GM21390 (cell line): Measurements from ENCODE around the gene ZNF888.
"Not testable (repeated sequence)": the region's sequence is repeated elsewhere in the genome, so short reads cannot be mapped to it uniquely, and the experiment has no call there.

Source experiments
- ATAC-seq: cut with Tn5 transposase; IDR thresholded peaks from one replicate; pipeline ENCODE4 v1.9.1; 2021; ENCODE audit not compliant: unreplicated experiment

The ZNF888 gene

DNA sequence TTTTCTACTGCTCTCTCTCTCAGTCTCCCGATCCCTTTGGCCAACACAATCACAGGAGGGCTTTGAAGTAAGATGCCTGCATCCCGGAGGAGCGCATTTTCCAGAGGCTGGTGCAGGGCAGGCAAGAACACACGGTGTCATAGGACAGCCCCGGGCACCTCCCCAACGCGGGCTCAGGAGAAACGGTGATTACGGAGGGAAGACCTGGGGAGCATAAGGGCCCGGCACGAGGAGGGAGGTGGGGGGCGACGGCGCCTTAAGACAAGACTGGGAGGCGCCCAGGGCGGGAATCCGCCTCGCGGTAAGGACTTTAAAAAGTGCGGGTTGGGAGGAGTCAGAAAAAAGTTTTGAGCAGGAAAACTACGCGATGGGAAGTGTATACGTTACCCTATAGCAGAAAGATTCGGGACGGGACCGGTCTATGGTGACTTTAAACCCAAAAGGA lies 18.7 kb upstream of the ZNF888 start:
- peak; percentile 21 for ATAC-seq

DNA sequence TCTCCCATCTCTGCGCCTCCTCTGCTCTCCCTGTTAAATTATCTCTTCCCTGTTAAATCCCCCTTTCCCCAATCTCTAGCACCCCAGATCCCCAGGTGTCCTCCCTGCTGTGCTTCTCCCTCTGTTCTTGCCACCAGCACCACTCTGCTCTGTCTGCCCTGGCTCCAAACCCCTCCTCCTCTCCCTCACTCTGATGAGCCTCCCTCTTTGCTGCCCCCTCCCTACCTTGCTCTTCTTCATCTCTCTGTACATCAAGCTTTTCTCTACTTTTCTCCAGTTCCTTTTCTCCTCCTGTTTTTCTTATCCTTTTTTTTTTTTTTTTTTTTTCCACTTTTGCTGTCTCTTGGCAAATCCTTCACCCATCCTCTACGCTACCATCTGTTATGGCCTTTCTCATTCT lies 18.3 kb upstream of the ZNF888 start:
- ATAC-seq: not testable (repeated sequence)

DNA sequence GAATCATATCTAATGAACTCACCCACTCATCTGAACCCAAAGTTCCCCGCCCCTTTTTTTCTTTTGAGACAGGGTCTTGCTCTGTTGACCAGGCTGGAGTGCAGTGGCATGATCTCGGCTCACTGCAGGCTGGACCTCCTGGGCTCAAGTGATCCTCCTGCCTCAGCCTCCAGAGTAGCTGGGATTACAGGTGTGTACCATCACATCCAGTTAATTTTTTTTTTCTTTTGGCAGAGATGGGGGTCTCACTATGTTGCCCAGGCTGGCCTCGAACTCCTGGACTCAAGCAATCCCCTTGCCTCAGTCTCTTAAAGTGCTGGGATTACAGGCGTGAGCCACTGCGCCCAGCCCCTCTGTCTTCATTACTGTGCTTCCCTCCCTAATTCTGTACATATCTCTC lies 17.7 kb upstream of the ZNF888 start:
- not testable (repeated sequence) for ATAC-seq

DNA sequence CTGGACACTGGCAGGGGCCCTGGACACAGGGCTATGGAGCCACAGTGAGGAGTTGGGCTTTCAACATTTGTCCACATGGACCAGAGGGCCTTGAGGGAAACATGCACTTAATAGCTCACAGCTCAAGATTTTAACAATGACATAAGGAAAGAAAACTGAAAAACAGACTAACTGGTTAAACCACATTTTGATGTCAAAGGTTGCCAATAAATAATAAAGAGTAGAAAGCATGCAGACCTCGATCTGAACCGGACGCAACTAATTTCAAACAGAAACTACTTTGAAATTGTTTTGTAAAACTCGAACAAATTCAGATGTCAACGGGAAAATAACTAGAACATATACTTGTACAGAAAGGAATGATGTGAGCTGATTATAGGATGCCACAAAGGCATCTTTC lies 15.5 kb upstream of the ZNF888 start:
- no peak for ATAC-seq

DNA sequence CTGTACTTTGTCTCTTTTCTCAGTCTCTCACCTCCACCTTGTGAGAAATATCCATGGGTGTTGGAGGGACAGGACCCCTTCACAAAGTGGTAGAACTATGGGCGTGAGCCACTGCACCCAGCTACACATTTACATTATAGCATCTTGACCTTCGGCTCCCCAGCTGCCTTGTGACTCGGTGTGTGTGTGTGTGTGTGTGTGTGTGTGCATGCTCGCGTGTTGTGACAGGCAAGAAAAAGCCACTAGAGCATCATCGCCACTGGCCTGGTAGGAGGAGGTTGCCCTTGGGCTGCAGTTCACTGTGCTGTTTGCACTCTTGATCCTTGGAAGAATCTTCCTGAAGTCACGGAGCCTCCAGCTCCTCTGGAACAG lies 13.7 kb upstream of the ZNF888 start:
- no peak for ATAC-seq

DNA sequence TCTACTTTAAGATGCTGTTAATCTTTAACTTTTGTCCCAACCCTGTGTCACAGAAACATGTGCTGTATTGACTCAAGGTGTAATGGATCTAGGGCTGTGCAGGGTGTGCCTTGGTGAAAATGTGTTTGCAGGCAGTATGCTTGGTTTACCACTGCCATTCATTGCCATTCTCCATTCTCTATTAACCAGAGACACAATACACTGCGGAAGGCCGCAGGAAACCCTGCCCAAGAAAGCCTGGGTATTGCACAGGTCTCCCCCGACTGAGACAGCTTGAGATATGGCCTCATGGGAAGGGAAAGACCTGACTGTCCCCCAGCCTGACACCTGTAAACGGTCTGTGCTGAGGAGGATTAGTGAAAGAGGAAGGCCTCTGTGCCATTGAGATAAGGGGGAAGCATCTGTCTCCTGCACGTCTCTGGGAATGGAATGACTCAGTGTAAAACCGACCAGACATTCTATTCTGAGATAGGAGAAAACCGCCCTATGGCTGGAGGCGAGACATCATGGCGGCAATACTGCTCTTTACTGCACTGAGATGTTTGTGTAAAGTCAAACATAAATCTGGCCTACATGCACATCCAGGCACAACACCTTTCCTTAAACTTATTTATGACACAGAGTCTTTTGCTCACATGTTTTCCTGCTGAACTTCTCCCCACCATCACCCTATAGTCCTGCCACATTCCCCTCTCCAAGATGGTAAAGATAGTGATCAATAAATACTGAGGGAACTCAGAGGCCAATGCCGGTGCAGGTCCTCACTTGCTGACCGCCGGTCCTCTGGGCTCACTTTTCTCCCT lies 13.1 kb upstream of the ZNF888 start:
- no peak for ATAC-seq

DNA sequence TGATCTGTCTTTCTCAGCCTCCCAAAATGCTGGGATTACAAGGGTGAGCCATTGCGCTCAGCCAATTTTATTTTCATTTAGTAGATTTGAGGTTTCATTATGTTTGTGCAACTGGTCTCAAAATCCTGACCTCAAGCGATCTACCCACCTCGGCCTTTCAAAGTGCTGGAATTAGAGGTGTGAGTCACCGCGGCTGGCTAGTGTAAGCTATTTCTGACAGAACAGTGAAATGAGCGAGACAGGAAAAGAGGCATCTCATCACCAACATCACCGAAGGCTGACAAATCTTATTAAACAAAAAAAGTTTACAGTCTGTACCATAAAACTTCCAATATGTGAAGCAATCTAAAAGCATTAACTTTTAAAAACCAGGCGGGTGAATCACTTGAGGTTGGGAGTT lies 12.2 kb upstream of the ZNF888 start:
- ATAC-seq: no peak

DNA sequence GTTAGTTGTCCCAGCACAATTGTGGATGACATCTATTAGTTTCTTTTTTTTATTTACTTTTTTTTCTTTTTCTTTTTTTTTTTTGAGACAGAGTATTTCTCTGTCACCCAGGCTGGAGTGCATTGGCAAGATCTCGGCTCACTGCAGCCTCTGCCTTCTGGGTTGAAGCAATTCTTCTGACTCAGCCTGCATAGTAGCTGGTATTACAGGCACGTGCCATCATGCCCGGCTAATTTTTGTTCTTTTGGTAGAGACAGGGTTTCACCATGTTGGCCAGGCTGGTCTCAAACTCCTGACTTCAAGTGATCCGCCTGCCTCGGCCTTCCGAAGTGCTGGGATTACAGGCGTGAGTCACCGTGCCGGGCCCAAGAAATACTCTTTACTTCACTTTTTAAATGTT lies 1.4 kb upstream of the ZNF888 start:
- ATAC-seq: not testable (repeated sequence)

DNA sequence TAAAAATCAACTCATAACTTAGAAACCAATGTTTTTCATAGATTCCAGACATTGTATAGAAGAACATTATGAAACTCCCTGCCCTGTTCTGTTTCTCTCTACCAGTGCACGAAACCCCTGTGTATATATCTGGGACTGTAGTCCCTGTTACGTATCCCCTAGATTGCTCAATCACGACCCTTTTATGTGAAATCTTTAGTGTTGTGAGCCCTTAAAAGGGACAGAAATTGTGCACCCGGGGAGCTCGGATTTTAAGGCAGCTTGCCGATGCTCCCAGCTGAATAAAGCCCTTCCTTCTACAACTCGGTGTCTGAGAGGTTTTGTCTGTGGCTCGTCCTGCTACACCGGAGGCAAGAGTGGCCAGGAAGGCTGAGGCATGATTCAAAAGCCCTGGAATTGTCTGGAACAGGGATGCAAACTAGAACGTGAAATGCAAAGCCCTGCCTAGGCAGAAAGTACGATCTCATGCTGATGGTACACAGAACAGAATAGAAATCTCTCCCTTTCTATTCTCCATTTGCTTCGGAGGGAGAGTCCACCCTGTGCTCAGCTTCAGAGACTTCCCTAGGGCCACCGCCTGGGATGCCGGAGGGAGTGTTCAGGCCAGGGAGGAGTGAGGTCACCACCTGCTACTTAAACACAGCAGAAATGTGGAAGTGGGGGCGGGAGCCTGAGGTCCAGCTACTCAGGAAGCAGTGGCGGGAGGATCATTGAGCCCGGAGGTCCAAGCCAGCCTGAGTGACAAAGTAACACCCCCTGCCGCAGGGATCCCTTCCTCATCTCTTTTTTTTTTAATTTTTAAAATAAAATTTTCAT lies 758 bp upstream of the ZNF888 start:
- ATAC-seq: no peak

DNA sequence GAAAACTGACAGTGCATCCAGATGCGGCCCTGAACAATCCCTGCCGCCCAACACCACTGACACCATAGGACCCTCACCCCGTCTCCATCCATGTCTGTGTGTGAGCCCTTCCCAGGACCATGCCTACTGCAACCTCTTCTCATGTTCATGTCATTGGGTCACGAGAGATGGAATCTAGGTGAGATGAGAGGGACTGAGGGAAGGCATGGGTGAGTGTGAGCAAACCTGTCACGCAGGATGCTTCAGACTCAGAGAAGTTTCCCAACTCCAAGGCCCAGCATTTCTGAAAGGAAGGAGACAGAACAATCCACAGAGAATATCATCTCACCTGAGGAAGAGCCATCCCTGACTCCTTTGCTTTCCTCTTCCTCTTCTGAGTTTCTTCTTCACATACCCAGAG lies 5.7 kb downstream of the ZNF888 start:
- ATAC-seq: no peak

DNA sequence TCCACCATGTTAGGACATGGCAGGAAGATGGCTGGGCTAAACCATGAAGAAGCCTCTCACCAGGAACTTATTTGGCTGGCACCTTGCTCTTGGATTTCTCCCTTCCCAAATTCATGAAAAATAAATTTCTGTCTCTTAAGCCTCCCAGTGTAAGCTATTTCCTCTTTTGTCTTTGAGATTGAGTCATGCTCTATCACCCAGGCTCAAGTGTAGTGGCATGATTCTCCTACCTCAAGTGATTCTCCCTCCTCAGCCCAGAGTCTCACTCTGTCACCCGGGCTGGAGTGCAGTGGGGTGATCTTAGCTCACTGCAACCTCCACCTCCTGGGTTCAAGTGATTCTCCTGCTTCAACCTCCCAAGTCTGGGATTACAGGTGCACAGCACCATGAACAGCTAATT lies 12.6 kb downstream of the ZNF888 start:
- ATAC-seq: no peak

DNA sequence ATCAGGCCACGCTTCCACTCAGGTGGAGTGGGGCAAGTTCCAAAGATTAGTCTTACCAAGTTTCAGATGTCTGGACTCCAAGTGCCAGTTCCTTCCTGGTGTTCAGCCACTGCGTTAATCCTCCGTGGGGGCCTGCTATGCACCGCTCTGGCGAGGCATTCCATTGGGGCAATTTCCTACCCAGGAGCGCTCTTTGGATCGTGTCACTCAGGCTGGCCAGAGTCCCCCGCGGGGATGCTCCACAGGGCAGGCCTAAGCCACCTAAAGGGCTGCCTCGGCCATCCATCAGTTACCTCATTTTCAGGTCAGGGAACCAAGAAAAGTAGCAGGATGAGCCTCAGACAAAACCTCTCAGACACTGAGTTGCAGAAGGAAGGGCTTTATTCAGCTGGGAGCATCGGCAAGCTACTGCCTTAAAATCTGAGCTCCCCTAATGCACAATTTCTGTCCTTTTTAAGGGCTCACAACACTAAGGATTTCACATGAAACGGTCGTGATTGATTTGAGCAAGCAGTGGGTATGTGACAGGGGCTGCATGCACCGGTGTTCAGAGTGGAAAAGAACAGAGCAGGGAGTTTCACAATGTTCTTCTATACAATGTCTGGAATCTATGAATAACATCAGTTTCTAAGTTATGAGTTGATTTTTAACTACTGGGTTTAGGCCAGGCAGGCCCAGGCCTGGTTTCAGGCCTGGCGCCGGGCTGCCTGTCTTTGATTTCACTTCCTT lies 19.0 kb downstream of the ZNF888 start:
- not testable (repeated sequence) for ATAC-seq

DNA sequence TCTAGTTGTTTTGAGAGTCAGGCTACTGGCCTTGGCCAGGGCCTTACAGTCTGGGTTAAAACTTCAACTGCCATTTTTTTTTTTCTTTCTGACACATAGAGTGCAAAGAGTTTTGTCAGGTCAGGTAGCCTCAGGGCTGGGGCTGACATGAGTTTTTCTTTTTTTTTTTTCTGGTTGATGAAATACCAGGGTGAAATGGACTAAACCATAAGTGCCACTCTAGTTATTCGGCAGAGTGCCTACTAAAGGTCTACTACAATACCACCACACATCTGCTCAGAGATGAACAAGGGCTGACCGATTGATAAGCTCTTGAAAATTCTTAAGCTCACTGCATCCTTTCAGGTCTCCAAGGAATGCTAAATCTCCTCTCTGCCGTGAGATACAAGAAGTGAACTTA lies 21.4 kb downstream of the ZNF888 start:
- ATAC-seq: no peak

DNA sequence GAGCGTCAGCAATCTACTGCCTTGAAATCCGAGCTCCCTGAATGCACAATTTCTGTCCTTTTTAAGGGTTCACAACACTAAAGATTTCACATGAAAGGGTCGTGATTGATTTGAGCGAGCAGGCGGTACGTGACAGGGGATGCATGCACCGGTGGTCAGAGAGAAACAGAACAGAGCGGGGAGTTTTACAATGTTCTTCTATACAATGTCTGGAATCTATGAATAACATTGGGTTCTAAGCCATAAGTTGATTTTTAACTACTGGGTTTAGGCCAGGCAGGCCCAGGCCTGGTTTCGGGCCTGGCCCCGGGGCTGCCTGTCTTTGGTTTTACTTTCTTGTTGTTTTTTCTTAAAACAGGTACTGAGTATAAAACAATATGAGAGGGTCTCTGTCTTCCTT lies 24.6 kb downstream of the ZNF888 start:
- ATAC-seq: not testable (repeated sequence)

DNA sequence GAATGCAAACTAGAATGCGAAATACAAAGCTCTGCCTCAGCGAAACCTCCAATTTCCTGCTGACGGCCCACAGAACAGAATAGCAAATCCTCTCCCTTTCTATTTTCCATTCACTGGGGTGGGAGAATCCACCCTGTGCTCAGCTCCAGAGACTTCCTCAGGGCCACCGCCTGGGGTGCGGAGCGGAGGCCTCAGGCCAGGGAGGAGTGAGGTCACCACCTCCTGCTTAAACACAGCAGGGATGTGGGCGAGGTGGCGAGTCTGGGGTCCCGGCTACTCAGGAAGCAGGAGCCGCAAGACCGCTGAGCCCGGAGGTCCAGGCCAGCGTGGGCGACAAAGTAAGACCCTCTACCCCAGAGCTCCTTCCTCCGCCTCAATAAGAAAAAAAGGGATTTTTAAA lies 25.1 kb downstream of the ZNF888 start:
- no peak for ATAC-seq

DNA sequence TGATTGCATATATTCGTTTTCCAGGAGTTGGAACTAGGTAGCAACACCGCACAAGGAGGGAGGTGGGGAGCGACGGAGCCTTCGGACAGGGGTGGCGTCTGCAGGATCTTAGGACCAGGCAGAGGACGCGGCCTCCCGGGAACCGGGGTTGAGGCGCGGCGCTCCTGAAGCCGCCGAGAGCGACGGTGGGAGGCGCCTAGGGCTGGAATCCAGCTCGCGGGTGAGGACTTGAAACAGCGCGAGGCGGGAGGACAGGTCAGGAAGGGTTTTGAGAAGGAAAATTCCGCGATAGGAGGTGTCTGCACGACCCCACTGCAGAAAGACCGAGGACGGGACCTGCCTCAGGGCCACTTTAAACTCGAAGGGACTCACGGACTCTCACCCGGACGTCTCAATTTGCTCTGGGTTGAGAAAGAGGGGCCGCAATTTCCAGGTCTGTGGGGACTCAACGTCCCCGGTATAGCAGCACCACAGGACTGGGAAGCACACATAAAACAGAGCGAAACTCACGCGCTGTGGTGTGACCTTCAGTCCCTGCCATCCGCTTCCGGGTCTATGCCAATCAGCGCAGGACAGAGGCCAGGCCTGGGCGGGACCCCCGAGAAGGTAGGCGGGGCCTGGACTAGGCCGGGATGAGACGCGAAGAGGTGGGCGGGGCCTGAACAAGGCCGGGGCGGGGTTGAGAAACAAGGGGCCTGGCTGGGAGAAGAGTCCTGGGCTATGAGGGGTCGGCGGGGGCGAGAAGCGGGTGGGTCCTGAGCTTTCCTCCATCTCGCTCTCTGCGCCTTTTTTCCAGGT lies 25.9 kb downstream of the ZNF888 start, which contains the start of gene ZNF320:
Gene ZNF320, minus strand, starts transcription at position 498 of the 798 bp plus-strand sequence. CDS start 7,380 bp downstream, outside the sequence.
- ATAC-seq: peak; percentile 97

DNA sequence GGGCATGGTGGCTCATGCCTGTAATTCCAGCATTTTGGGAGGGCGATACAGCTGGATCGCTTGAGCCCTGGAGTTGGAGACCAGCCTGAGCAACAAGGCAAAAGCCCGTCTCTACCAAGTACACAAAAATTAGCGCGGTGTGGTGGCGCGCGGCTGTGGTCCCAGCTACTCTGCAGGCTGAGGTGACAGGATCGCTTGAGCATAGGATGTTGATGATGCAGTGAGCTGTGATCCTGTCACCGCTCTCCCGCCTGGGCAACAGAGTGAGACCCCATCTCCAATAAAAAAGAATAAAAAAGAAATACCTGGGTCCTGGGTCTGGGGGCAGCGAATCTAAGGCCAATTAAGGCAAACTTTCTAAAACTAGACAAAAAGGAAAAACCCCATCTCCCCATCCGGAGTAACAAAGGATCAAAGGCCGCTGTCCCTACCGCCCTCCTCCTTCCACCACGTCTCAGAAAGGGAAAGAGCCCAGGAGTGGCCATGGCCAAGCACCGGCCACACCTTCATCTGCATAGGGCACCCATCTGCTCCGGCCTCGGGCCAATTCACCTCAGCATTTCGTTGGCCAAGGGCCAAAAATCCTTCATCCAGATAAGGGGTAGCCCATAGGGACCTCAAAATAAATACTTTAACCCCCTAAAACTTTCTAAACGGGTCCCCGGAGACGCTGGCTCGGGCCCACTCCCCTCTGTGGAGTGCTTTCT lies 26.6 kb downstream of the ZNF888 start:
- no peak for ATAC-seq

DNA sequence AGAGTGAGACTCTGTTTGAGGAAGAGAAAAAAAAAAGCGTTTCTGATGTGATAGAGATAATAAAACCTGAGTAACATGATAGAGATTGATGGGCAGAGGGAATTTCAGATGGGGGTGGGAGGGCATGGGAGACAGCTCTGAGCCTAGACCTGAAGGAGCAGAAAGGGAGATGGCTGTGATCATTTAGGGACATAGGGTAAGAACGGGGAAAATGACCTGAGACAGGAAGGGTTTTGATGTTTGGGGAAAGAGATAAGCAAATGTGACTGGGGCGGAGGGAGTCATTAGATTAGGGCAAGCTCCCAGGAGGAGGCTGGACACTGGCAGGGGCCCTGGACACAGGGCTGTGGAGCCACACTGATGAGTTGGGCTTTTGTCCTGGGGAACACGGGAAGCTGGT lies 31.9 kb downstream of the ZNF888 start:
- ATAC-seq: no peak

DNA sequence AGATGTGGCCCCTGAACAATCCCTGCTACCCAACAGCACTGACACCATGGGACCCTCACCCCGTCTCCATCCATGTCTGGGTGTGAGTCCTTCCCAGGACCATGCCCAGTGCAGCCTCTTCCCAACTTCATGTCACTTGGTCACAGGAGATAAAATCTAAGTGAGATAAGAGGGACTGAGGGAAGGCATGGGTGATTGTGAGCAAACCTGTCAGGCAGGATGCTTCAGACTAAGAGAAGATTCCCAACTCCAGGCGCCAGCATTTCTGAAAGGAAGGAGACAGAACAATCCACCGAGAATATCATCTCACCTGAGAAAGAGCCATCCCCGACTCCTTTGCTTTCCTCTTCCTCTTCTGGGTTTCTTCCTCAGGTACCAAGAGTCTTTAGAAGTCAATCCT lies 33.3 kb downstream of the ZNF888 start:
- ATAC-seq: no peak

DNA sequence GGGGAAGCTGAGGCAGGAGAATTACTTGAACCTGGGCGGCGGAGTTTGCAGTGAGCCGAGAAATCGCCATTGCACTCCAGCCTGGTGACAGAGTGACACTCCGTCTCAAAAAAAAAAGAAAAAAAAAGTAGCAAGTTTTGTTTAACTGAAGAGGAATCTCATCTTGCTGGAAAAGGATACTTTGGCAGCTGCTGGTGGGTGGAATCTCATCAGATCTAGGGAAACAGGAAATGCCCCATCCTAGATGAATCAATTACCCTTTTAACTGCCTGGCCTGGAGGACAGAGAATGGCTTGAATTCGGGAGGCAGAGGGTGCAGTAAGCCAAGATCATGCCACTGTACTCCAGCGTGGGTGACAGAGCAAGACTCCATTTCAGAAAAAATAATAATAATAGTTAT lies 34.2 kb downstream of the ZNF888 start:
- ATAC-seq: no peak
